Measurements from ENCODE around the gene PFN1. TPM values are rescaled to one million over a fixed set of nuclear protein-coding genes. Genes with fewer than 3 reads are reported as not detected.
A peak's percentile ranks its signal among the peaks of the same experiment; 100 is the strongest.

PFN1 gene
- 1,000 to 10,000 TPM in 1 of 2 donors, 100 to 1,000 TPM in 1; 839 to 1,278 TPM for total RNA-seq

DNA sequence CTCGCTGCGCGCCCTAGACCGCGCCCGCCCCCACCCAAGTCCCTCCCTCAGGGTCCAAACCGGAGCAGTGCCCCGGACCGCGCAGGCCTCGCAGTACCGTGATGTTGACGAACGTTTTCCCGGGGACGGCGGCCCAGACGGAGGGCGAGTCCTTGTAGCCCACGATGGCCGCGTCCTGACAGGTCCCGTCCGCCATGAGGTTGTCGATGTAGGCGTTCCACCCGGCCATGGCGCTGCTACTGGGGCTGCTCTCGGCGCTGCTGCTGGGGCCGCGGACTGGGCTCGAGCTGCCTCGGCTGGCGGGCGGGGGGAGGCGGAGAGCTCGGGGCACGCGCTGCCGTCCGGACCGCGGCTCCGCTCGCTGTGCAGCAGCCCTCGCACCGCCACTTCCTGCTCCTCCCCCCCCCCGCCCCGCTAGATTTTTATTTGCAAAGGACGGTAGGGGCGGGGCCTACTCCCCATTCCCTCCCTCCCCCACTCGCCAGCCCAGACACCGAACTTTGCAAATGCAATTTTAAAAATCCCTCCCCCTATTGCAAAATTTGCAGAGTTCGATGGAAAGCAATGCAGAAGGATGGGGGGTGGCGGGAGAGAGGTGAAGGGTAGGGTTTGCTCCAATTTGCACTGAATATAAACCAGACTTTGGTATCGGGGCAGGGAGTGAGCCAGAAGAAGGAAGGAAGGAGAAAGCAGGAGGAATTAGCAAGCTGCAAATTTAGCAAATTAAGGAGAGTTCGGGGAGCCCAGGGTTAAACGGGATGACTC is at the start of gene PFN1:
TSS of gene PFN1 (minus strand) at position 365 of the 765 bp plus-strand sequence. CDS start at position 229, 136 bp downstream.
- intact Hi-C loops (cut with DNase I), result no loop called here
- peak within 1 kb of the TSS; percentile 99 for H3K9ac ChIP-seq (ENCODE audit: low read depth in 2 of 2, low read length in 2 of 2)
- H3K27ac ChIP-seq, result peak within 1 kb of the TSS; percentile 98
- H3K4me3 ChIP-seq, result peak within 1 kb of the TSS; percentile 89
- no peaks in the 10 kb centered on the region for H3K9me3 ChIP-seq
- DNase-seq, result peak; percentile 95
- peaks cover 14% of the 10 kb centered on the region for H3K36me3 ChIP-seq
- TF ChIP-seq, protein P1, sequence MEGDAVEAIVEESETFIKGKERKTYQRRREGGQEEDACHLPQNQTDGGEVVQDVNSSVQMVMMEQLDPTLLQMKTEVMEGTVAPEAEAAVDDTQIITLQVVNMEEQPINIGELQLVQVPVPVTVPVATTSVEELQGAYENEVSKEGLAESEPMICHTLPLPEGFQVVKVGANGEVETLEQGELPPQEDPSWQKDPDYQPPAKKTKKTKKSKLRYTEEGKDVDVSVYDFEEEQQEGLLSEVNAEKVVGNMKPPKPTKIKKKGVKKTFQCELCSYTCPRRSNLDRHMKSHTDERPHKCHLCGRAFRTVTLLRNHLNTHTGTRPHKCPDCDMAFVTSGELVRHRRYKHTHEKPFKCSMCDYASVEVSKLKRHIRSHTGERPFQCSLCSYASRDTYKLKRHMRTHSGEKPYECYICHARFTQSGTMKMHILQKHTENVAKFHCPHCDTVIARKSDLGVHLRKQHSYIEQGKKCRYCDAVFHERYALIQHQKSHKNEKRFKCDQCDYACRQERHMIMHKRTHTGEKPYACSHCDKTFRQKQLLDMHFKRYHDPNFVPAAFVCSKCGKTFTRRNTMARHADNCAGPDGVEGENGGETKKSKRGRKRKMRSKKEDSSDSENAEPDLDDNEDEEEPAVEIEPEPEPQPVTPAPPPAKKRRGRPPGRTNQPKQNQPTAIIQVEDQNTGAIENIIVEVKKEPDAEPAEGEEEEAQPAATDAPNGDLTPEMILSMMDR (IDR thresholded peaks at IDR 0.05), result no peak
- H3K4me1 ChIP-seq, result peaks cover 12% of the 10 kb centered on the region
- H3K27me3 ChIP-seq, result no peaks in the 10 kb centered on the region

- peak; percentile 95 for DNase-seq
- intact Hi-C loops (cut with DNase I), result loop anchor here (5.0 kb wide), 1 partner anchor 60 kb away; no protein-coding TSS in a partner anchor
- Histone ChIP-seq H3K36me3 (peaks cover 10% of the 10 kb centered on the region), H3K4me3 (peak within 1 kb of the TSS; percentile 99), H3K27ac (peak within 1 kb of the TSS; percentile 83), H3K9me3 (no peaks in the 10 kb centered on the region), H3K4me1 (peaks cover 14% of the 10 kb centered on the region), H3K9ac (ENCODE audit: low read depth in 2 of 2, low read length in 2 of 2) (peak within 1 kb of the TSS; percentile 91 to 98), H3K27me3 (no peaks in the 10 kb centered on the region)
- TF ChIP-seq, protein P1 (IDR thresholded peaks at IDR 0.05), result no peak
These were observed 49.1 kb upstream of the PFN1 start, which contains the start of the genes INCA1 and KIF1C for GRCh38 chr17:4997302-4998026. TSS of gene INCA1 (minus strand) at chr17:4997522. CDS start at chr17:4994437, 3,085 bp downstream. TSS of gene KIF1C (plus strand) at chr17:4997950. CDS start at chr17:5000247, 2,297 bp downstream.

GRCh38 chr17:4994081-4994595 is 45.8 kb upstream of the PFN1 start:
- TF ChIP-seq, protein P1 (IDR thresholded peaks at IDR 0.05), result no peak
- Histone ChIP-seq H3K36me3 (no peaks in the 10 kb centered on the region), H3K4me3 (no peak overlapping the region), H3K9ac (ENCODE audit: low read depth in 2 of 2, low read length in 2 of 2) (no peak overlapping the region), H3K27ac (no peak overlapping the region), H3K4me1 (peaks cover 7% of the 10 kb centered on the region), H3K27me3 (no peaks in the 10 kb centered on the region), H3K9me3 (no peaks in the 10 kb centered on the region)
- intact Hi-C loops (cut with DNase I), result no loop called here
- DNase-seq, result no peak

DNA sequence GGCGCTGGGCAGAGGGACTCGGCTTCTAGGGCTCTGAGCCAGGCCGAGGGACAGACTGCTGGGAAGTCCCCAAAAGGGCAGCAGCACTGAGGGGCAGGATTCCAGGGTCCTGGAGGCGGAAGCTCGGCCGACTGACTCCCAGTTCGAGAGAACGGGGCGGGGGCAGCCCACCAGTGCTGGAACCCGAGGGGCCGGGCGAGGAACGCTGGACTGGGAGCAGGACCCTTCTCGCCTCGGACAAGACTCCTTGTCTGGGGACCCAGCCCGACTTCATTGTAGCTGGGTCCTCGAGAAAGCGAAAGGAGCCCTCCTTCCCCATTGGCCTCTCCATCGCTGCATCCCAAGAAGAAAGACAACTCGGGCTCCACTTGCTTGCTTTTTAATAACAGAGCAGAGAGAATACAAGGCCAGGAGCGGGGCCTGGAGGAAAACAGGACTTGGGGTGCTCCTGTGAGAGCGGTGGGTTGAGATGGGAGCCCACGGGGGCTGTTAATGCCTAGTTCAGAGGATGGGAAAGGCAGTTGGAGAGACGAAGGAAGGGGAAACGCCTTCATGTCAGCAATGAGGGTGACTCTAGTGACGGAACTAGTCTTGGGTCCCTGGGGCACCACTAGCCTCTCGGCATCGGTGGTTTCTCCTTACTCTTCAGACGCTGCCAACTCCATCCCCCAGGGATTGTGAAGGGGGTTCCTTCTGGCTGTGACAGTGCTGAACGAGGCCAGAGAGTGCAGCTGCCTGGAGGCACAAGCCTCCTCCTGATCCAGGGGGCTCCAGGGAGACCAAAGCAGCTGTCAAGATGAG is 39.6 kb upstream of the PFN1 start:
- peaks cover 5% of the 10 kb centered on the region for H3K36me3 ChIP-seq
- no peaks in the 10 kb centered on the region for H3K9me3 ChIP-seq
- no peak for DNase-seq
- H3K27ac ChIP-seq, result peak overlapping the region; percentile 96
- no peaks in the 10 kb centered on the region for H3K27me3 ChIP-seq
- peaks cover 9% of the 10 kb centered on the region for H3K4me1 ChIP-seq
- intact Hi-C loops (cut with DNase I), result no loop called here
- TF ChIP-seq, protein P1 (IDR thresholded peaks at IDR 0.05), result no peak
- H3K9ac ChIP-seq (ENCODE audit: low read depth in 2 of 2, low read length in 2 of 2), result peak overlapping the region; percentile 92 to 99
- H3K4me3 ChIP-seq, result peak overlapping the region; percentile 95

Measured in colonic mucosa (tissue), 4 donors.